GM12878 (cell line): Measurements from ENCODE around the gene NAA60.

Experiments used
- FOXK2 ChIP-seq: fragments of 450-650 bp; IDR thresholded peaks from 2 replicates; pipeline ENCODE4 v1.6.1; 2017; ENCODE audit warnings: mild to moderate bottlenecking, moderate library complexity
- ZNF274 ChIP-seq: IDR thresholded peaks from one replicate; pipeline ENCODE4 v1.8.0; 2011; ENCODE audit not compliant: insufficient read length, insufficient read depth
- TF ChIP-seq, protein P1 (sequence below): fragments of 450-650 bp; conservative IDR thresholded peaks from 2 replicates; pipeline ENCODE4 v1.6.1; 2017; ENCODE audit warnings: mild to moderate bottlenecking, moderate library complexity

DNA sequence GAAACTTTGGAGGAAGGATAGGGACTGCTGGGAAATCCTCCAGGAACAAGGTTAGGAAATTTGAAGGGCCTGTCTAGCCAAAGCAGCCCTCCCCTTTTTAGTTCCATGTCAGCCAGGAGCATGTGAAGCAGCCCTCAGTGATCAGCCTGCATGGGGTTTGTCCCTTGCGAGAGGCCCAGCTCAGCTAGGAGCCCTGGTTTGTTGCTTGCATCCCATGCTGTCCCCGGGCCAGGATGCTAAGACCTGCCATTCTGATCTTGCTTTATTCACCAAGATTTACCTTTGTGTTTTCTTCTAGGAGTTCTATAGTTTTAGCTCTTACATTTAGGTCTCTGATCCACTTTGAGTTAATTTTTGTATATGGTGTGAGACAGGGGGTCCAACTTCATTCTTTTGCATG lies 84.9 kb downstream of the NAA60 start:
- TF ChIP-seq, protein P1, sequence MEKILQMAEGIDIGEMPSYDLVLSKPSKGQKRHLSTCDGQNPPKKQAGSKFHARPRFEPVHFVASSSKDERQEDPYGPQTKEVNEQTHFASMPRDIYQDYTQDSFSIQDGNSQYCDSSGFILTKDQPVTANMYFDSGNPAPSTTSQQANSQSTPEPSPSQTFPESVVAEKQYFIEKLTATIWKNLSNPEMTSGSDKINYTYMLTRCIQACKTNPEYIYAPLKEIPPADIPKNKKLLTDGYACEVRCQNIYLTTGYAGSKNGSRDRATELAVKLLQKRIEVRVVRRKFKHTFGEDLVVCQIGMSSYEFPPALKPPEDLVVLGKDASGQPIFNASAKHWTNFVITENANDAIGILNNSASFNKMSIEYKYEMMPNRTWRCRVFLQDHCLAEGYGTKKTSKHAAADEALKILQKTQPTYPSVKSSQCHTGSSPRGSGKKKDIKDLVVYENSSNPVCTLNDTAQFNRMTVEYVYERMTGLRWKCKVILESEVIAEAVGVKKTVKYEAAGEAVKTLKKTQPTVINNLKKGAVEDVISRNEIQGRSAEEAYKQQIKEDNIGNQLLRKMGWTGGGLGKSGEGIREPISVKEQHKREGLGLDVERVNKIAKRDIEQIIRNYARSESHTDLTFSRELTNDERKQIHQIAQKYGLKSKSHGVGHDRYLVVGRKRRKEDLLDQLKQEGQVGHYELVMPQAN, result no peak
- TF ChIP-seq ZNF274, result no peak
- TF ChIP-seq FOXK2, result no peak
